ENCODE data around the gene MYBPHL. TPM values are rescaled to one million over a fixed set of nuclear protein-coding genes. Genes with fewer than 3 reads are reported as not detected.

MYBPHL gene
- total RNA-seq, 4 donors from 2014 or later: not detected

- Histone ChIP-seq H3K4me1 (peaks cover 10 to 42% (median 31%) of the 10 kb centered on the region in 4 donors), H3K27ac (peak overlapping the region; percentile 27 to 66 (median 52)), H3K4me3 (no peak overlapping the region), H3K36me3 (no peaks in the 10 kb centered on the region), H3K9me3 (no peaks in the 10 kb centered on the region), H3K27me3 (no peaks in the 10 kb centered on the region)
- TF ChIP-seq EP300 (IDR thresholded peaks at IDR 0.05; ENCODE audit: low read depth) (no peak), POLR2A (IDR thresholded peaks at IDR 0.05) (peak; percentile 15), POLR2AphosphoS5 (IDR thresholded peaks at IDR 0.05) (no peak), CTCF (IDR thresholded peaks at IDR 0.05) (peak; percentile 91 to 98 (median 93))
- WGBS, 2 donors (ENCODE audit: low coverage in 1 of 2): 52% methylated on average over 7 of the region's 7 CpGs; no CpG with 5 or more reads in 1 of the 2 donors
- intact Hi-C loops (cut with DNase I; ENCODE audit: low total_unique reads): no loop called here
- in situ Hi-C loops (cut with MboI; ENCODE audit: low pct_ligation_motif_present in 1 of 4, low pct_unique_long_range_greater_than_20kb in 1 of 4, low sequenced_read_pairs in 3 of 4): loop anchor here in 3 of 4 donors (5.0 to 25.0 kb wide), 2 partner anchors 125 to 135 kb away; no protein-coding TSS in a partner anchor
- peak; percentile 90 for DNase-seq
Measured at GRCh38 chr1:109277434-109278204, 29.2 kb downstream of the MYBPHL start.

GRCh38 chr1:109275706-109276345 is 31.0 kb downstream of the MYBPHL start:
- Histone ChIP-seq H3K27me3 (no peaks in the 10 kb centered on the region), H3K4me3 (no peak overlapping the region), H3K9me3 (no peaks in the 10 kb centered on the region), H3K36me3 (no peaks in the 10 kb centered on the region), H3K27ac (no peak overlapping the region), H3K4me1 (peaks cover 5 to 30% (median 21%) of the 10 kb centered on the region in 4 donors)
- no peak for TF ChIP-seq EP300 (IDR thresholded peaks at IDR 0.05; ENCODE audit: low read depth)
- no peak for TF ChIP-seq POLR2AphosphoS5 (IDR thresholded peaks at IDR 0.05)
- no peak for TF ChIP-seq POLR2A (IDR thresholded peaks at IDR 0.05)
- no peak for TF ChIP-seq CTCF (IDR thresholded peaks at IDR 0.05)
- in situ Hi-C loops (cut with MboI; ENCODE audit: low pct_ligation_motif_present in 1 of 4, low pct_unique_long_range_greater_than_20kb in 1 of 4, low sequenced_read_pairs in 3 of 4): loop anchor here in 3 of 4 donors (5.0 to 25.0 kb wide), 2 partner anchors 126 to 136 kb away; no protein-coding TSS in a partner anchor
- WGBS, 2 donors (ENCODE audit: low coverage in 1 of 2): 79% methylated on average over 9 of the region's 9 CpGs; no CpG with 5 or more reads in 1 of the 2 donors
- no peak for DNase-seq
- intact Hi-C loops (cut with DNase I; ENCODE audit: low total_unique reads): no loop called here

- Histone ChIP-seq H3K27me3 (no peaks in the 10 kb centered on the region), H3K9me3 (no peaks in the 10 kb centered on the region), H3K4me3 (peak overlapping the region in 1 of 4 donors; percentile 6), H3K27ac (peak overlapping the region; percentile 8 to 52 (median 40)), H3K36me3 (no peaks in the 10 kb centered on the region), H3K4me1 (peaks cover 5 to 30% (median 21%) of the 10 kb centered on the region in 4 donors)
- 32 to 60% methylated on average over 1 to 24 of the region's 24 CpGs for WGBS, 2 donors (ENCODE audit: low coverage in 1 of 2)
- peak; percentile 64 for DNase-seq
- TF ChIP-seq EP300 (IDR thresholded peaks at IDR 0.05; ENCODE audit: low read depth): no peak
- TF ChIP-seq POLR2AphosphoS5 (IDR thresholded peaks at IDR 0.05): no peak
- TF ChIP-seq POLR2A (IDR thresholded peaks at IDR 0.05): no peak
- no peak for TF ChIP-seq CTCF (IDR thresholded peaks at IDR 0.05)
- in situ Hi-C loops (cut with MboI; ENCODE audit: low pct_ligation_motif_present in 1 of 4, low pct_unique_long_range_greater_than_20kb in 1 of 4, low sequenced_read_pairs in 3 of 4): loop anchor here in 3 of 4 donors (5.0 to 25.0 kb wide), 2 partner anchors 127 to 137 kb away; no protein-coding TSS in a partner anchor
- intact Hi-C loops (cut with DNase I; ENCODE audit: low total_unique reads): no loop called here
Measured at GRCh38 chr1:109274533-109275476, 32.0 kb downstream of the MYBPHL start.
